Testis (tissue), 2 donors: Measurements from ENCODE around the gene EXOC4.

Experiments used
- CTCF ChIP-seq, 3 experiments: fragments of 450-650 bp in 2 of 3; fragments of 200-600 bp in 1 of 3; sonication (generic) in 1 of 3; IDR thresholded peaks; one replicate each; pipeline ENCODE4 v1.5.1; 2016 to 2019; ENCODE audit warnings: antibody characterized with exemption in 3 of 3, mild to moderate bottlenecking in 2 of 3, moderate library complexity in 1 of 3
- POLR2A ChIP-seq: fragments of 450-650 bp; IDR thresholded peaks from one replicate; pipeline ENCODE4 v1.6.1; 2017; ENCODE audit warnings: antibody characterized with exemption, mild to moderate bottlenecking, moderate library complexity

GRCh38 chr7:133794479-133794878 is 541.6 kb downstream of the EXOC4 start:
- TF ChIP-seq CTCF (IDR thresholded peaks at IDR 0.05), result no peak
- TF ChIP-seq POLR2A, result no peak
